Mesendoderm (in vitro differentiated cells): ENCODE measurements around the gene TCEA3.
A peak's percentile ranks its signal among the peaks of the same experiment; 100 is the strongest.

ENCODE experiments used
- DNase-seq: peaks from one replicate; pipeline ENCODE4 v3.0.0; 2013
- H2AK5ac ChIP-seq: 2 replicates; pipeline ENCODE4 v1.6.1; 2013; ENCODE audit warnings: low read length, inconsistent platforms
- H2BK120ac ChIP-seq: 2 replicates; pipeline ENCODE4 v1.6.1; 2013; ENCODE audit warnings: low read depth, mild to moderate bottlenecking, low read length, moderate library complexity, mixed read lengths
- H2BK15ac ChIP-seq: replicated peaks from 2 replicates; pipeline ENCODE4 v1.6.1; 2013; ENCODE audit warnings: low read depth, mild to moderate bottlenecking, moderate library complexity
- H2BK5ac ChIP-seq: 2 replicates; pipeline ENCODE4 v1.6.1; 2013; ENCODE audit warnings: low read length, inconsistent platforms
- H3K18ac ChIP-seq: 2 replicates; pipeline ENCODE4 v1.6.1; 2013; ENCODE audit warnings: mild to moderate bottlenecking, low read length, mixed read lengths
- H3K23ac ChIP-seq: one replicate; pipeline ENCODE4 v1.6.1; 2013; ENCODE audit warnings: low read length
- H3K27ac ChIP-seq: 2 replicates; pipeline ENCODE4 v1.5.1; 2013; ENCODE audit warnings: low read depth, mild to moderate bottlenecking, inconsistent platforms, low read length, moderate library complexity
- H3K27me3 ChIP-seq: 2 replicates; pipeline ENCODE4 v1.6.1; 2013; ENCODE audit warnings: low read length, control low read depth, mild to moderate bottlenecking, inconsistent platforms; ENCODE audit not compliant: insufficient read depth, poor library complexity
- H3K36me3 ChIP-seq: 2 replicates; pipeline ENCODE4 v1.6.1; 2013; ENCODE audit warnings: low read length, inconsistent platforms; ENCODE audit not compliant: control insufficient read depth, insufficient read depth
- H3K4ac ChIP-seq: one replicate; pipeline ENCODE4 v1.6.1; 2013; ENCODE audit warnings: low read depth, mild to moderate bottlenecking, low read length, moderate library complexity
- H3K4me1 ChIP-seq: 2 replicates; pipeline ENCODE4 v1.6.1; 2013; ENCODE audit warnings: low read depth, low read length, inconsistent platforms; ENCODE audit not compliant: control insufficient read depth
- H3K4me2 ChIP-seq: 2 replicates; pipeline ENCODE4 v1.6.1; 2013; ENCODE audit warnings: low read length
- H3K4me3 ChIP-seq: 2 replicates; pipeline ENCODE4 v1.5.1; 2013; ENCODE audit warnings: mild to moderate bottlenecking, low read length
- H3K56ac ChIP-seq: one replicate; pipeline ENCODE4 v1.6.1; 2013; ENCODE audit warnings: low read length
- H3K79me1 ChIP-seq: 2 replicates; pipeline ENCODE4 v1.6.1; 2013; ENCODE audit warnings: low read length, inconsistent platforms
- H3K79me2 ChIP-seq: 2 replicates; pipeline ENCODE4 v1.6.1; 2013; ENCODE audit warnings: mild to moderate bottlenecking, low read length; ENCODE audit not compliant: control insufficient read depth, insufficient read depth
- H3K9ac ChIP-seq: 2 replicates; pipeline ENCODE4 v1.6.1; 2013; ENCODE audit warnings: low read length, inconsistent platforms
- H4K5ac ChIP-seq: one replicate; pipeline ENCODE4 v1.6.1; 2013; ENCODE audit warnings: low read length
- H4K8ac ChIP-seq: one replicate; pipeline ENCODE4 v1.6.1; 2013; ENCODE audit warnings: low read depth, mild to moderate bottlenecking, control low read depth, low read length, moderate library complexity
- WGBS: extraction: QIAGEN DNeasy Blood & Tissue Kit; methylation state at CpG from one replicate; pipeline ENCODE4 v1.1.7; 2013; ENCODE audit warnings: low lambda C conversion rate, missing lambda C conversion rate; ENCODE audit not compliant: insufficient coverage; ENCODE audit errors: extremely low coverage; 5-methylcytosine and 5-hydroxymethylcytosine counted together

The TCEA3 gene

DNA sequence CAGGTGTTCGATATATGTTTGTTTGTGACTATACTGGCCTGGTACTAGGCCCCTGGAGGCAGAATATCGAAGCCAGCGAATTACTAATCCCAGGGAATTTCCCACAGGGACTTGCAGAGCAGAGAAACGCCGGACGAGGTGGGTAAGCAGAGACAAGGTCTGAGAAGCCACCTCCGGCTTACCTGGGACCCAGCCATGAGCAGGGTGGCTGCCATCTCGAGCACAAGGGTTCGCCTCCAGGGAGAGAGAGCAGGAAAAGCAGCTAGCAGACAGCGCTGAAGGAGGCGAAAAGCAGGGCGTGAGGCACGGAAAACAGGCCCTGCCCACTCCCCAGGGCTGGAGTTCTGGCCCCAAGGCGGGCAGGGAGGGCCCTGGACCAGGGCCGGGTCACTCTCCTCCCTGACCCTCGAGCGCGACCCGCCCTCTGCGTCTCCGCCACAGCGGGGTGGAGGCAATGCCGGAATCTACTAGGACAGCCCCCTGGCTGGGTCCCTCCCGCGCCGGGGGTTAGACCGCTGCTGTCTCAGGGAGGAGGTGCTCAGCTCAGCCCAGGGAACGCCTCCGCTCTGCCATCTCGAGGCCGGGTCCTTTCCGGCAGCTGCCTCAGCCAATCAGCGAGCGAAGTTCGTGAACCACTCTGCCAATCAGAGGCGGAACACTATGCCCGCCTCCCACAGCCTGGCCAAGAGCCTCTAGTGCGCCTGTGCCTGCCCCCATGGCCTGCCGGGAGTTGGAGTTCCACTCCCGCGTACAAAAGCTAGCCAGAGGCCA, 56.6 kb downstream of the TCEA3 start:
- Histone ChIP-seq H3K4me2 (peak overlapping the region; percentile 77), H3K4me3 (peak overlapping the region; percentile 67), H3K4ac (peak overlapping the region; percentile 84), H2BK120ac (peak overlapping the region; percentile 68), H3K18ac (peak overlapping the region; percentile 81), H3K4me1 (peaks cover 26% of the 10 kb centered on the region), H3K23ac (no peak overlapping the region), H2BK5ac (peak overlapping the region; percentile 94), H4K8ac (no peak overlapping the region), H2BK15ac (no peak overlapping the region), H3K56ac (peak overlapping the region; percentile 95), H3K9ac (peak overlapping the region; percentile 94), H4K5ac (no peak overlapping the region), H3K79me2 (no peaks in the 10 kb centered on the region), H3K79me1 (peaks cover 4% of the 10 kb centered on the region), H3K27me3 (peaks cover under 1% of the 10 kb centered on the region), H2AK5ac (no peak overlapping the region), H3K36me3 (no peaks in the 10 kb centered on the region), H3K27ac (peak overlapping the region; percentile 86)
- WGBS: no CpG with 5 or more reads among the region's 41 CpGs
- peak; percentile 100 for DNase-seq

DNA sequence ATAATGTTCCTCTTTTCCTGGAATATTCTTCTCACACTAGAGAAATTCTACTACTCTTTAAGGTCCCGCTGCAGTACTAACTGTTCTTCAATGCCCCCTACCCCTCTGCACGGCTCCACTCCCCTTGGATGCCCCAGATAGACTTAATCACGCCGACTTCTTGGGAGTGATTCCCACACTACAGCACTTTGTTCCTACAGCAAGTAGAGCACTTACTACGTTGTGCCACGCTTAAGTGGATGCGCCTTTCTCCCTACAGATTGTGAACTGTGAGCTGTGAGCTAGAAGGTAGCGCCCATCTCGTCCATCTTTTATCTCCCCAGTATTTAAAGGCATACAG, 57.1 kb downstream of the TCEA3 start:
- WGBS: no CpG with 5 or more reads among the region's 9 CpGs
- no peak overlapping the region for H2BK120ac ChIP-seq
- H3K4ac ChIP-seq: peak overlapping the region; percentile 50
- H2BK5ac ChIP-seq: no peak overlapping the region
- H4K5ac ChIP-seq: no peak overlapping the region
- peaks cover 22% of the 10 kb centered on the region for H3K4me1 ChIP-seq
- peaks cover 5% of the 10 kb centered on the region for H3K36me3 ChIP-seq
- H3K27ac ChIP-seq: peak overlapping the region; percentile 67
- H3K4me2 ChIP-seq: peak overlapping the region; percentile 77
- H4K8ac ChIP-seq: no peak overlapping the region
- peaks cover 4% of the 10 kb centered on the region for H3K79me1 ChIP-seq
- H2AK5ac ChIP-seq: no peak overlapping the region
- no peaks in the 10 kb centered on the region for H3K79me2 ChIP-seq
- no peak overlapping the region for H3K23ac ChIP-seq
- H2BK15ac ChIP-seq: no peak overlapping the region
- no peak for DNase-seq
- H3K56ac ChIP-seq: peak overlapping the region; percentile 95
- peak overlapping the region; percentile 67 for H3K4me3 ChIP-seq
- H3K18ac ChIP-seq: peak overlapping the region; percentile 33
- H3K27me3 ChIP-seq: peaks cover 2% of the 10 kb centered on the region
- H3K9ac ChIP-seq: peak overlapping the region; percentile 94

DNA sequence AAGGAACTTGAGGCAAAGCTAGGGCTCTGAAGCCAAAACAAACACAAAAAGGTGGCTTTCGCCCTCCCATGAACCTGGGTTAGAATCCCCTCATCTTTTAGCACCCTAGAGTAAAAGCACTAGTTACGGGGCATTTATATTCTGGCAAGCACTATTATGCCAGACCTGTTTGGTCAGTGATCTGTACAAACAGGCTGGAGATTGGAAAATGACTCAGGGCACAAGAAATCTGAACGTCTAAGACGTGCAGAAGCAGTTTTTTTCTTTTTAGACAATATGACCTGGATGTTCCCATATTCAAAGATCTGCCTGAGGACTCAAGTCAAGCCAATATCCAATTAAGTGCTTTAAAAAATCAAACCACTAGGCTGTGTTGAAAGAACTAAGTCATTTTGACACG, 58.0 kb downstream of the TCEA3 start:
- Histone ChIP-seq H4K5ac (no peak overlapping the region), H3K4me3 (no peak overlapping the region), H3K27me3 (peaks cover 2% of the 10 kb centered on the region), H2BK15ac (no peak overlapping the region), H3K79me2 (no peaks in the 10 kb centered on the region), H3K27ac (no peak overlapping the region), H2BK5ac (no peak overlapping the region), H3K4me2 (no peak overlapping the region), H3K9ac (no peak overlapping the region), H4K8ac (no peak overlapping the region), H3K4ac (no peak overlapping the region), H3K79me1 (peaks cover 4% of the 10 kb centered on the region), H3K4me1 (peaks cover 19% of the 10 kb centered on the region), H3K23ac (no peak overlapping the region), H3K56ac (no peak overlapping the region), H3K36me3 (peaks cover 9% of the 10 kb centered on the region), H2AK5ac (no peak overlapping the region), H2BK120ac (no peak overlapping the region), H3K18ac (no peak overlapping the region)
- no CpG with 5 or more reads among the region's 5 CpGs for WGBS
- DNase-seq: no peak

DNA sequence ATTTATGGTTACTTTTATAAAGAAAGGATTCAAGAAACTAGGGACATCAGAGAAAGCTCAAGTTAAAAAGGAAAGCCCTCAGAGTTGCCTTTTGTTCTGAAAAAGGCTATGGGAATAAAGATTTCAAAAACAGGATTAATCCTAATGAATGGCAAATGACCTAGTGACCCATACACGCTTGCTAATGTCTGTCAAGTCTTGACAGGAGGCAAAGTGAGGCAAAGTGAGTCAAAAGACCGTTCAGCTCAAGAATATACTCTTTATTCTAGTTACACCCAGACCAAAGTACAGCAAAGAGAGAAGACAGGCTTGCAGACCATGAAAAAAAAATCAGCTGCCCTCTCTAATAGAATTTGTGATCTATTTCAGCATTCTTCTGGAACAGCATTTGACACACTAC, 58.4 kb downstream of the TCEA3 start:
- no peak overlapping the region for H3K4me3 ChIP-seq
- no peak overlapping the region for H4K8ac ChIP-seq
- no peak overlapping the region for H2BK15ac ChIP-seq
- peaks cover 16% of the 10 kb centered on the region for H3K4me1 ChIP-seq
- H3K4ac ChIP-seq: no peak overlapping the region
- peaks cover 2% of the 10 kb centered on the region for H3K27me3 ChIP-seq
- WGBS: no CpG with 5 or more reads among the region's 2 CpGs
- no peak overlapping the region for H3K4me2 ChIP-seq
- H3K9ac ChIP-seq: no peak overlapping the region
- no peak overlapping the region for H3K56ac ChIP-seq
- no peak overlapping the region for H3K27ac ChIP-seq
- H3K79me2 ChIP-seq: no peaks in the 10 kb centered on the region
- peaks cover 11% of the 10 kb centered on the region for H3K36me3 ChIP-seq
- H3K79me1 ChIP-seq: peaks cover 4% of the 10 kb centered on the region
- H4K5ac ChIP-seq: no peak overlapping the region
- no peak for DNase-seq
- no peak overlapping the region for H3K18ac ChIP-seq
- H3K23ac ChIP-seq: no peak overlapping the region
- no peak overlapping the region for H2BK120ac ChIP-seq
- H2AK5ac ChIP-seq: no peak overlapping the region
- no peak overlapping the region for H2BK5ac ChIP-seq

GRCh38 chr1:23362218-23362713, 62.3 kb downstream of the TCEA3 start:
- no peak for DNase-seq
- no peak overlapping the region for H2BK120ac ChIP-seq
- H3K4me2 ChIP-seq: no peak overlapping the region
- H4K8ac ChIP-seq: no peak overlapping the region
- no peak overlapping the region for H3K9ac ChIP-seq
- WGBS: no CpG with 5 or more reads among the region's 13 CpGs
- H3K36me3 ChIP-seq: peaks cover 11% of the 10 kb centered on the region
- H3K4me1 ChIP-seq: no peaks in the 10 kb centered on the region
- H3K27ac ChIP-seq: no peak overlapping the region
- no peak overlapping the region for H2AK5ac ChIP-seq
- H3K18ac ChIP-seq: no peak overlapping the region
- H3K4me3 ChIP-seq: peak overlapping the region; percentile 3
- H2BK15ac ChIP-seq: no peak overlapping the region
- no peaks in the 10 kb centered on the region for H3K79me2 ChIP-seq
- H3K27me3 ChIP-seq: peaks cover 12% of the 10 kb centered on the region
- H3K4ac ChIP-seq: no peak overlapping the region
- no peak overlapping the region for H3K23ac ChIP-seq
- no peaks in the 10 kb centered on the region for H3K79me1 ChIP-seq
- no peak overlapping the region for H2BK5ac ChIP-seq
- H3K56ac ChIP-seq: no peak overlapping the region
- H4K5ac ChIP-seq: no peak overlapping the region
